Activated CD4-positive, alpha-beta T cell treated with anti-CD3 and anti-CD28 coated beads, Interleukin-2, amount 50 U/mL, for 16 hours (primary cell): Measurements from ENCODE around the gene HHAT.
"Not testable (repeated sequence)": the region's sequence is repeated elsewhere in the genome, so short reads cannot be mapped to it uniquely, and the experiment has no call there.

Experiments used
- DNase-seq: peaks from one replicate; pipeline ENCODE4 v3.0.0-alpha.2; 2020

Gene HHAT

GRCh38 chr1:210400043-210400840 is 71.5 kb downstream of the HHAT start:
- DNase-seq, result peak; percentile 64

- no peak for DNase-seq
Measured at GRCh38 chr1:210402560-210402959, 73.9 kb downstream of the HHAT start.

- DNase-seq, result no peak
Measured at GRCh38 chr1:210405316-210405715, 76.6 kb downstream of the HHAT start.

GRCh38 chr1:210406341-210406740 is 77.6 kb downstream of the HHAT start:
- not testable (repeated sequence) for DNase-seq

- DNase-seq, result peak; percentile 73
Measured at GRCh38 chr1:210407207-210407886, 78.6 kb downstream of the HHAT start.

GRCh38 chr1:210407887-210408252 is 79.2 kb downstream of the HHAT start:
- DNase-seq, result no peak

- no peak for DNase-seq
Measured at GRCh38 chr1:210412240-210412639, 83.5 kb downstream of the HHAT start.

GRCh38 chr1:210413951-210414350 is 85.2 kb downstream of the HHAT start:
- DNase-seq, result no peak

- no peak for DNase-seq
Measured at GRCh38 chr1:210415846-210416448, 87.2 kb downstream of the HHAT start.

GRCh38 chr1:210416681-210417080 is 88.0 kb downstream of the HHAT start:
- no peak for DNase-seq

- DNase-seq, result no peak
Measured at GRCh38 chr1:210417881-210418280, 89.2 kb downstream of the HHAT start.

GRCh38 chr1:210418863-210419650 is 90.4 kb downstream of the HHAT start:
- DNase-seq, result no peak

- DNase-seq, result not testable (repeated sequence)
Measured at GRCh38 chr1:210426696-210427095, 98.0 kb downstream of the HHAT start.

- no peak for DNase-seq
Measured at GRCh38 chr1:210428696-210429095, 100.0 kb downstream of the HHAT start.

- DNase-seq, result no peak
Measured at GRCh38 chr1:210434223-210434622, 105.5 kb downstream of the HHAT start.

GRCh38 chr1:210437111-210437510 is 108.4 kb downstream of the HHAT start:
- DNase-seq, result no peak

- no peak for DNase-seq
Measured at GRCh38 chr1:210437781-210438180, 109.1 kb downstream of the HHAT start.

- DNase-seq, result no peak
Measured at GRCh38 chr1:210438928-210439841, 110.5 kb downstream of the HHAT start.

GRCh38 chr1:210440081-210440480 is 111.4 kb downstream of the HHAT start:
- DNase-seq, result no peak

GRCh38 chr1:210441028-210441427 is 112.3 kb downstream of the HHAT start:
- DNase-seq, result no peak

GRCh38 chr1:210445485-210445884 is 116.8 kb downstream of the HHAT start:
- DNase-seq, result no peak

GRCh38 chr1:210445931-210446330 is 117.2 kb downstream of the HHAT start:
- DNase-seq, result no peak
